ENCODE data around the gene GMDS. TPM values are rescaled to one million over a fixed set of nuclear protein-coding genes. Genes with fewer than 3 reads are reported as not detected.

Gene GMDS
- total RNA-seq, 2 experiments from 2014 or later = 29.2 to 34.3 TPM

DNA sequence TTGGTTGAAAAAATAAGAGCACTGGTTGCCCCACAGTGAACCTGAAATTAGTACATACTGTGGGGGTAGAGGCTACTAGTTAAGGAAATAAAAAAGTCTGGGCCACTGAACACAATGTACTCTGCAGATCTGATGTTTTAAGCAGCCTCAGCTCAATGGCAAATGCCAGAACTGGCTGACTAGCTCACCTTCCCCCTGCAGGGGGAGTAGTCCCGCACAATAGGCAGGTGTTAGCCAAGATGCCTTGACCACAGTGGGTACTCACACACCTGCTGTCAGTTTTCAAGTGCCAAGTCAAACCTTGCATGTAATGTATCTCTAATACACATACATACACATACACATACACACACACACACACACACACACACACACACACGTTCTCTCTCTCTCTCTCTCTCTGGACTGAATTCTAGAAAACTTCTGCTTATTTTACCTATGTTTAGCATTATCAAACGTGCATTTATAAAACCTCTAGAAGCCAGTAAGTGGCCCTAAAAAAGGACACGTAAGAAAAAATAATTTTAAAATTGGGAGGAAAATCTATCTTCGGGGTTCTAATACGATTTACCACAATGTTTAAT is 36.1 kb downstream of the GMDS start:
- H3K27ac Mint-ChIP-seq = no peak overlapping the region
- peak; percentile 66 for ATAC-seq (ENCODE audit: low read depth)
- POLR2A ChIA-PET = no interaction called here
- no peaks in the 10 kb centered on the region for H3K27me3 Mint-ChIP-seq
- no peaks in the 10 kb centered on the region for H3K9me3 Mint-ChIP-seq
- H3K36me3 Mint-ChIP-seq = no peaks in the 10 kb centered on the region
- DNase-seq = peak; percentile 36
- no peaks in the 10 kb centered on the region for H3K4me1 Mint-ChIP-seq
- H3K4me3 Mint-ChIP-seq = no peak overlapping the region

DNA sequence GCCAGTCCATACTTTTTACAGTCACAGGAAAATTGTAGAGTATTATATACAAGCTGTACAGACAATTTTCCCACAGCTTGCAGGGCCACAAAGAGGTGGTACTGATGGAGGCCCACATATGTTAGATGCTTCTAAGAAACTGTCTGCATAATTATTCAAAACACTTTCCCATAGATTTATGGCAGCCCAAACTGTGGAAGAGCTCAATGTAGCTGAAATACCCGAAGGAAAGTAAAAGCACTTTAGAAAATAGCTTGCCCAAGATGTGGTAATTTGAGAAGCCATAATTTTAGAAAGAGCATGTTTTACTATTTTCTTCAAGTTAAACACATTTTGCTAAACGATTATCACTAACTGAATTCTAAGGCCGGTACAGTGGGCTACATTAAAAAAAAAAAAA is 36.9 kb downstream of the GMDS start:
- no peak overlapping the region for H3K27ac Mint-ChIP-seq
- ATAC-seq (ENCODE audit: low read depth) = no peak

DNA sequence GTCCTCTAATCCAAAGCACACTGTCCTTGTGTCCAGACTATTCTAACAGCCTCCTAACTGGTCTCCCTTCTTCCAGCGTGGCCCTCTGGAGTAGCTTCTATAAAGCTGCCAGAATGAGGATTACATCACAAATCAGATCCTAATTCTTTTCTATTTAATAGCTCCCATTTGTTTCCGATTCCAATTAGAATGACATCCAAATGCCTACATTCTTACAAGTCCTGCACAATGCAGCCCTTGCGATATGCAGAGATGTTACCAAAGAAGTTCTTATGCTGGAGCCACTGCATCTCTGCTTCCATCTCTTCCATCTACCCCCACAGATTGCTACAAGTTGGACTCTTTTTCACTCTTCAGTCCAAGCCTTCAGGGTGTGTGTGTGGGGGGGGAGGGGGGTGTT is 40.0 kb downstream of the GMDS start:
- Mint-ChIP-seq H3K27ac (no peak overlapping the region), H3K4me3 (no peak overlapping the region), H3K9me3 (no peaks in the 10 kb centered on the region), H3K4me1 (no peaks in the 10 kb centered on the region), H3K36me3 (no peaks in the 10 kb centered on the region), H3K27me3 (no peaks in the 10 kb centered on the region)
- no peak for DNase-seq
- no peak for ATAC-seq (ENCODE audit: low read depth)
- POLR2A ChIA-PET = no interaction called here

More for the DNA sequence above, 36.9 kb downstream of the GMDS start:
- no peaks in the 10 kb centered on the region for H3K4me1 Mint-ChIP-seq
- no peak for DNase-seq
- H3K27me3 Mint-ChIP-seq = no peaks in the 10 kb centered on the region
- H3K9me3 Mint-ChIP-seq = no peaks in the 10 kb centered on the region
- POLR2A ChIA-PET = interaction anchor here (0.6 kb wide), 1 partner anchor 15 kb away, joined by 4 read pairs; no protein-coding TSS in a partner anchor
- no peaks in the 10 kb centered on the region for H3K36me3 Mint-ChIP-seq
- H3K4me3 Mint-ChIP-seq = no peak overlapping the region

DNA sequence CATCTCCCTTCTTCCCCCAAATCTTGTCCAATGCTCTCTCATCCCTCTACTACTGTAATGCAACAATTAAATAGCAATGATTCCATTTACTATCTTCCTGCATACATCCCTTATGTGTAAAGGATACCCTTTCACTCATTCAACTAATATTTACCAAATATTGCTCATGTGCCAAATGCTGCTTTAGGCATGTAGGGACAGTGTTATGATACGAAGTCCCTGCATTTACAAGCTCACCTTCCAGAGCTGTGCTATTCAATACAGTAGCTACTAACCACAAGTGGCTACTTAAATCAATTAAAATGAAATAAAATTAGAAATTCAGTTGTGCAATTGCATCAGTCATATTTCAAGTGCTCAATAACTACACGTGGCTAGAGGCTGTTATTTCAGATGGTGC is 41.1 kb downstream of the GMDS start:
- ATAC-seq (ENCODE audit: low read depth) (no peak), DNase-seq (no peak)
- Mint-ChIP-seq H3K9me3 (no peaks in the 10 kb centered on the region), H3K36me3 (no peaks in the 10 kb centered on the region), H3K4me1 (no peaks in the 10 kb centered on the region), H3K27me3 (no peaks in the 10 kb centered on the region), H3K4me3 (no peak overlapping the region), H3K27ac (no peak overlapping the region)
- POLR2A ChIA-PET = no interaction called here

DNA sequence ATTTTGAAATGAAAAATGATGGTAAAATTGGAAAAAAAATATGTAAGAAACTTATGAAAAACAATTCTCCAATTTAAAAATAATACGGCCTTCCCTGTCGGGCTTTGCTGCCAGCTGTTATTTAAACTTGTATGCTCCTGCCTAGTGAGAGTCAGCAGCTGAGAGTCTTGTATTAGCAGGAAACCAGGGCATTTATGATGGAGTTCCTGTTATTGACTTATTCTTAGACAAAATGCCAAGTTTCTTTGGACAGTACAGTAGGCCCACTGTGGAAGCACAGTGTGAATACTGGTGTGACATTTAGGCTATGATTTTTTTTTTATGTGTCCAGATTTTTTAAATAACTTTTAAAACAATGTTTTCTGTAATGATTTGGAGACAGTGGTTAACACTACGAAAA is 42.1 kb downstream of the GMDS start:
- ATAC-seq (ENCODE audit: low read depth) = no peak
- DNase-seq = no peak
- Mint-ChIP-seq H3K27ac (no peak overlapping the region), H3K9me3 (no peaks in the 10 kb centered on the region), H3K4me1 (no peaks in the 10 kb centered on the region), H3K36me3 (no peaks in the 10 kb centered on the region), H3K4me3 (no peak overlapping the region), H3K27me3 (no peaks in the 10 kb centered on the region)
- POLR2A ChIA-PET = no interaction called here

DNA sequence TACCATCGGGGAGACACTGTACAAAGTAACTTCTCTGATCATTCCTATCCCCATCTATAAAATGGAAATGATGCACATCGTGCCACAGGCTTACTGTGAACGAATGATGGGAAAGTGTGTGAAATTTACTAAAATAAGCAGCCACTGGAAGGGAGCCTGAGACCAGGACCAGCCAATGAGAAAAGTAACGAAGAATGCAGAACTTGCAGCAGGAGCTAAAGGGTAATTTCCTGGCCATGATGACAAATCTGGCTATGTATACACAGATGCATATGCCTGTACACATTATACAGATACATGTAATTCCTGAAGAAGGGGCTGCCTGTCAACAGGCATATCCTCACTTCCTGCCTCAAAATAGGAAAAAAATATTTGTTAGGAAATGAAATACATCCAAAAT is 47.4 kb downstream of the GMDS start:
- Mint-ChIP-seq H3K9me3 (no peaks in the 10 kb centered on the region), H3K4me1 (no peaks in the 10 kb centered on the region), H3K27ac (no peak overlapping the region), H3K36me3 (peaks cover 2% of the 10 kb centered on the region), H3K27me3 (no peaks in the 10 kb centered on the region), H3K4me3 (no peak overlapping the region)
- DNase-seq (no peak), ATAC-seq (ENCODE audit: low read depth) (no peak)
- POLR2A ChIA-PET = no interaction called here

DNA sequence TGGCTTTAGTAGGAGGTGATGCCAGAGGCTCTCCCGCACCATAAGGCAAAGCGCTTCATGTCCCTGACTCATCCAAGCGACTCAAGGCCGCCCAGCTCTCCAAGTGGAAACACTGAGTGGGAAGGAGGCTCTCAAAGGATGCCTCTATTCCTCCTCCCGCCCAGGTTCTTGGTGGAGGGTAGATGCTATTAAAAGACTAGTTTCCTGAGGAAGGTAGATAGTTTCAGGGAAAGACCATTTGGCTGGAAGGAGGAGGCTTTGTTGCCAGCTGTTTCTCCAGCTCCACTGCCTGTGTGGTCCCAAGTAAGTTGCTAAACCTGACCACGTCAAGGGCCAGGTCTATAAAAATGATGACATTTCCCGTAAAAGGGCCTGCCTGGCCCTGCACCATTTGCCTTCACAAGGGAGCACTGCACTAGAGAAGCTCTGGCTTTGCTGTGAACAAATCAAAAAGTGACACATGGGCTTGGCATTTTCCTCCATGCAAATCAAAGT is 48.2 kb downstream of the GMDS start:
- peaks cover 5% of the 10 kb centered on the region for H3K36me3 Mint-ChIP-seq
- H3K27ac Mint-ChIP-seq = no peak overlapping the region
- H3K27me3 Mint-ChIP-seq = no peaks in the 10 kb centered on the region
- H3K9me3 Mint-ChIP-seq = no peaks in the 10 kb centered on the region
- DNase-seq (no peak), ATAC-seq (ENCODE audit: low read depth) (no peak)
- POLR2A ChIA-PET = no interaction called here
- no peaks in the 10 kb centered on the region for H3K4me1 Mint-ChIP-seq
- no peak overlapping the region for H3K4me3 Mint-ChIP-seq

DNA sequence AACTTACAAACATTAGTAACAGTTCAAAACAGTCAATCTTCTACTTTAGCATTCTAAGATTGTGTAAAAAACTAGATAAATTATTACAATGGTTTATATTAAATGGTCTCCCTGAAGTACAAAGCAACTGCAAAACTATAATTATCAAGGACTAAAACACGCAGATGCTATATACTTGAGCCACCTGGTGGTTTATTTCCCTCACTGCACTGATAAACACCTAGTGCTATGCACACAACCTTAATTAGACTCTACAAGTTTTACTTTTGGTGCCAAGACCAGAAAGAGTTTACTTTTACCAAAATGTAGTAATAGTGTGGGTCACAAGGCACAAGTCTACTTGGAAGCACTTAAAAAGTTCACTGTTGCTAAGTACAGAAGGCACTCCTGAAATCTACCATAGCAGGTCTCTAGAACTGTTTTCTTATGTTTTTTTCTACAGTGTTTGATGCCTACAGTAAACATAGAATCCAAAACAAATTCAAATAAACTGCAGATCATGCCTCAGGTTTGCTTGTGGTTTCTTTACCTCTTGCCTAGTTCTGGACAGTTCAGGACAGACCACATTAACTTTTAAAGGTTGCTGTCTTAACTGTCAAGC is 49.2 kb downstream of the GMDS start:
- Mint-ChIP-seq H3K36me3 (peaks cover 7% of the 10 kb centered on the region), H3K27me3 (no peaks in the 10 kb centered on the region), H3K9me3 (no peaks in the 10 kb centered on the region), H3K4me1 (no peaks in the 10 kb centered on the region), H3K4me3 (no peak overlapping the region), H3K27ac (no peak overlapping the region)
- ATAC-seq (ENCODE audit: low read depth) = peak; percentile 47
- POLR2A ChIA-PET = no interaction called here
- no peak for DNase-seq

DNA sequence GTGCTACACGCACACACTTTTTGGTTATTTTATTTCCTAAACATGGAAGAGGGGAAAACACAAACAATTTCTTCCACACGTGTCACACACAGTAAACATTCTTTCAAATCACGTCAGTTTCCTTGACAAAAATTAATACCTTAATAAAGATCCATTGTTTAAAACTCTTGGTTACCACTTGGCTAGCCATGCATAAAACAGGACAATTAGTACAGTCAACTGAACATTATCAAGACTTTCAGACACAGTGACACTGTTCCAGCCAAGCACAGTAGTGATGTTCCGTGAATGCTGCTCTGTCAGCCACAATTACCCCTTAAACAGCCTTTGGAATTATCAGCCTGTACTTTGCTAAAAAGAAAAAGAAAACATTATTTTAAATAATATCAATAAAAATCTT is 50.8 kb downstream of the GMDS start:
- no peaks in the 10 kb centered on the region for H3K27me3 Mint-ChIP-seq
- no peak overlapping the region for H3K27ac Mint-ChIP-seq
- no peak for DNase-seq
- no peaks in the 10 kb centered on the region for H3K9me3 Mint-ChIP-seq
- no peak for ATAC-seq (ENCODE audit: low read depth)
- POLR2A ChIA-PET = no interaction called here
- H3K4me3 Mint-ChIP-seq = no peak overlapping the region
- H3K4me1 Mint-ChIP-seq = no peaks in the 10 kb centered on the region
- peaks cover 7% of the 10 kb centered on the region for H3K36me3 Mint-ChIP-seq

DNA sequence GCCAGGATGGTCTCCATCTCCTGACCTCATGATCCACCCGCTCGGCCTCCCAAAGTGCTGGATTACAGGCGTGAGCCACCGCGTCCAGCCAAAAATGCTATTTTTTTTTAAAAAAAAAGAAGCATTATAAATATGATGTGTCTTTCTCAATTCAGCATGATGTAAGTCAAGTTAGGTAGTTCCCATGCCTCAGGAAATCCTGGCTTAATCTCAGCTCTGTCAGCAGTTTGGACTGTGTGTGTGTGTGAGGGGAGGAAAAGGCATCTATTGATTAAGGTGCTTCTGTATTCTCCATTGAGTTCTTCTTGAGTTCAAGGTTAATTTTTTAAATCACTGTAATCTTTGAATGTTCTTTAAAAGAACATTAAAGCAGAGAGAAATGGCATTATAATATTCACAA is 51.5 kb downstream of the GMDS start:
- Mint-ChIP-seq H3K4me1 (no peaks in the 10 kb centered on the region), H3K4me3 (no peak overlapping the region), H3K36me3 (peaks cover 7% of the 10 kb centered on the region), H3K27me3 (no peaks in the 10 kb centered on the region), H3K9me3 (no peaks in the 10 kb centered on the region), H3K27ac (no peak overlapping the region)
- DNase-seq = no peak
- ATAC-seq (ENCODE audit: low read depth) = no peak
- POLR2A ChIA-PET = no interaction called here

DNA sequence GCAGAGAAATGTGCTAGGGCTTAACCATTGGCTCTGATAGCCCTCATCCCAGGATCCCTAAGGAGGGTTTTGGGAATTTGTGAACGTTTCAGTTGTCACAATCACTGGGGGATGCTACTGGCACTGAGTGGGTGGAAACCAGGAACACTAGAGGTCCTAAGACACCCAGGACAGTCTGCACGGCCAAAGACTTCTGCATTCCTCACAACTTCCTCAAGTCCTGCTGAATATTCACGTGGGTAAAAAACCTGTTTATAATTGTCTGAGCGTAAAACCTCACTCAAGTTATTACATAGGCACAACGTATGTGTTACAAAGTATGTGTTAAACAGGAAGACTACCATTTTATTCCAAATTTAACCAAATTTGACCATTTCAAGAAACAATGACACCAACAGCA is 52.4 kb downstream of the GMDS start:
- H3K9me3 Mint-ChIP-seq = no peaks in the 10 kb centered on the region
- H3K27me3 Mint-ChIP-seq = no peaks in the 10 kb centered on the region
- peaks cover 9% of the 10 kb centered on the region for H3K36me3 Mint-ChIP-seq
- peaks cover 3% of the 10 kb centered on the region for H3K4me1 Mint-ChIP-seq
- no peak overlapping the region for H3K4me3 Mint-ChIP-seq
- no peak for ATAC-seq (ENCODE audit: low read depth)
- POLR2A ChIA-PET = no interaction called here
- no peak for DNase-seq
- H3K27ac Mint-ChIP-seq = no peak overlapping the region

DNA sequence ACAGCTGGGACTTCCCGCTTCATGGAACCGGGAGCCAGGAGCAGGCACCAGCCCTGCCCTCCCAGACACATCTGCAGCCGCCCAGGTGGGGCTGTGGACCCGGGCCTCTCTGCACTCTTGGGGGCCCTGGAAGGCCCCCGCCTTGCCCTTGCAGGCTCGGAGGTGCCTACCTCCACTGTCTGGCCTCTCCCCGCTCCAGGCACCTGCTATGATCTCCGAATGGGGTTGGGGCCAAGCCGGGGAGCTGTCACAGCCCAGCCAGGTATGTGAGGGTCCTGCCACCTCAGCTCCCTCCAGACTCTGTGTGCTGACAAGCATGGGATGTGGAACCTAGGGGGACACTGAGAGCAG is 54.0 kb downstream of the GMDS start:
- ATAC-seq (ENCODE audit: low read depth) (no peak), DNase-seq (no peak)
- POLR2A ChIA-PET = no interaction called here
- Mint-ChIP-seq H3K4me1 (peaks cover 6% of the 10 kb centered on the region), H3K4me3 (no peak overlapping the region), H3K36me3 (peaks cover 9% of the 10 kb centered on the region), H3K27me3 (no peaks in the 10 kb centered on the region), H3K9me3 (no peaks in the 10 kb centered on the region), H3K27ac (no peak overlapping the region)

DNA sequence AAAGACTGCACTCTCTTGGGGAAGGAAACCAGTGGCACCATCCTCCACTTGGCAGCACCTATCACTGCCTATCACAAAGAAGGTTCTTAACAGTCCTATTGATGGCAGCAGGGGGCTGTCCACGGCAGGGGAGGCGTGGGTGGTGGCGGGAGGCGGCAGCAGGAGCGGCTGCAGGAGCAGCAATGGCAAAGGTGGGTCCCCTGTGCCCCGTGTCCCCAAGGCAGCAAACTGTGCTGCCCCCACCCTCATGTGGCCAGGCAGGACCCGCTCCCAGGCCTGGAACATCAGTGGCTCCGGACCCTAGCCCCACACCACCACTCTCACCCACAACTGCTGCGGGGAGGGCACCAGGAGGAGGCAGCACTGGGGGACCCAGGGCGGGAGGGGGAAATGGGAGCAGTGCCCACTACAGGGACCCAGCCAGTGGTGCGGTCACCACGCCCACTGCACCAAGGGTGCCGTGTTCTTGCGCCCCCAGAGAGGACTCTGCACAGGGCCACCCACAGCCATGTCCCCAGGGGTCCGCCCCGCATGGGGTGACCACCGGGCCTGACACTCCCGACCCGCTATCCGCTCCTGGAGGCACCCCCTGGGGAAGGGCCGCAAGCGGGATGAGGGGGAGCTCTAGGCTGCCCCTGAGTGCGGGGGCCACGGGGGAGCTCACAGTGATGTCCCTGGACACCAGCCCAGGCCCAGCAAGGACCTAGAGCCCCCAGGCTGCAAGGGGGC is 54.6 kb downstream of the GMDS start:
- POLR2A ChIA-PET = no interaction called here
- Mint-ChIP-seq H3K4me3 (no peak overlapping the region), H3K9me3 (no peaks in the 10 kb centered on the region), H3K4me1 (peaks cover 6% of the 10 kb centered on the region), H3K27ac (no peak overlapping the region), H3K27me3 (no peaks in the 10 kb centered on the region), H3K36me3 (peaks cover 9% of the 10 kb centered on the region)
- DNase-seq (no peak), ATAC-seq (ENCODE audit: low read depth) (no peak)

DNA sequence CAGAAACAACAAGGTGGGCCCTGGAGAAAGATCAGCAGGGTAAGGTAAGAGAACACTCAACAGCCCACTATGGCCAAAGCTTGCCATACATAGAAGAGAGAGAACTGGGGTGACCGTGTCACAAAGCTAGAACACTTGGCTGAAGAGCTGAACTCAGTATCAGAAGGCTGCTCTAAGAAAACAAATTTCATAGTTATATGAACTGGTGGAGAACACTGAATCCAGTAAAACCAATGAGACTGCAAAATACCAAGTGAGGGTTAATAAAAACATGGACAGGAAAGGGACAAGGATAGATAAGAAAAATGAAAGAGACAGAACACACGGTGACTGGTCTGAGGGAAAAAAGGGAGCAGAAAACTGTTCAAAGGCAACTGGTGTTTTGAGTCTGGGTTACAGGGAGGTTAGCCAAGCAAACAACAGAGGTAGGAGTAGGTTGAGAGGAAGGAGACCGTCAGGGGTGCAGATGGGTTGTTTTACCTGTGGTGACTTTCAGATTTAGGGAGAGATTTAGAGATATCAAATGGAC is 56.5 kb downstream of the GMDS start:
- H3K27me3 Mint-ChIP-seq = no peaks in the 10 kb centered on the region
- H3K4me1 Mint-ChIP-seq = peaks cover 6% of the 10 kb centered on the region
- no peaks in the 10 kb centered on the region for H3K9me3 Mint-ChIP-seq
- DNase-seq (no peak), ATAC-seq (ENCODE audit: low read depth) (no peak)
- H3K36me3 Mint-ChIP-seq = peaks cover 11% of the 10 kb centered on the region
- H3K27ac Mint-ChIP-seq = no peak overlapping the region
- no peak overlapping the region for H3K4me3 Mint-ChIP-seq
- POLR2A ChIA-PET = no interaction called here

Measured in activated naive CD8-positive, alpha-beta T cell treated with anti-CD3 and anti-CD28 coated beads, Interleukin-2, amount 10 ng/mL, durations not matched to agents 7 days and 5 days (primary cell).